Mesendoderm (in vitro differentiated cells): ENCODE measurements around the gene POLN.

Source experiments
- DNase-seq: peaks from one replicate; pipeline ENCODE4 v3.0.0; 2013
- H2AK5ac ChIP-seq: 2 replicates; pipeline ENCODE4 v1.6.1; 2013; ENCODE audit warnings: low read length, inconsistent platforms
- H2BK120ac ChIP-seq: 2 replicates; pipeline ENCODE4 v1.6.1; 2013; ENCODE audit warnings: low read depth, mild to moderate bottlenecking, low read length, moderate library complexity, mixed read lengths
- H2BK15ac ChIP-seq: replicated peaks from 2 replicates; pipeline ENCODE4 v1.6.1; 2013; ENCODE audit warnings: low read depth, mild to moderate bottlenecking, moderate library complexity
- H2BK5ac ChIP-seq: 2 replicates; pipeline ENCODE4 v1.6.1; 2013; ENCODE audit warnings: low read length, inconsistent platforms
- H3K18ac ChIP-seq: 2 replicates; pipeline ENCODE4 v1.6.1; 2013; ENCODE audit warnings: mild to moderate bottlenecking, low read length, mixed read lengths
- H3K23ac ChIP-seq: one replicate; pipeline ENCODE4 v1.6.1; 2013; ENCODE audit warnings: low read length
- H3K27ac ChIP-seq: 2 replicates; pipeline ENCODE4 v1.5.1; 2013; ENCODE audit warnings: low read depth, mild to moderate bottlenecking, inconsistent platforms, low read length, moderate library complexity
- H3K27me3 ChIP-seq: 2 replicates; pipeline ENCODE4 v1.6.1; 2013; ENCODE audit warnings: low read length, control low read depth, mild to moderate bottlenecking, inconsistent platforms; ENCODE audit not compliant: insufficient read depth, poor library complexity
- H3K36me3 ChIP-seq: 2 replicates; pipeline ENCODE4 v1.6.1; 2013; ENCODE audit warnings: low read length, inconsistent platforms; ENCODE audit not compliant: control insufficient read depth, insufficient read depth
- H3K4ac ChIP-seq: one replicate; pipeline ENCODE4 v1.6.1; 2013; ENCODE audit warnings: low read depth, mild to moderate bottlenecking, low read length, moderate library complexity
- H3K4me1 ChIP-seq: 2 replicates; pipeline ENCODE4 v1.6.1; 2013; ENCODE audit warnings: low read depth, low read length, inconsistent platforms; ENCODE audit not compliant: control insufficient read depth
- H3K4me2 ChIP-seq: 2 replicates; pipeline ENCODE4 v1.6.1; 2013; ENCODE audit warnings: low read length
- H3K4me3 ChIP-seq: 2 replicates; pipeline ENCODE4 v1.5.1; 2013; ENCODE audit warnings: mild to moderate bottlenecking, low read length
- H3K56ac ChIP-seq: one replicate; pipeline ENCODE4 v1.6.1; 2013; ENCODE audit warnings: low read length
- H3K79me1 ChIP-seq: 2 replicates; pipeline ENCODE4 v1.6.1; 2013; ENCODE audit warnings: low read length, inconsistent platforms
- H3K79me2 ChIP-seq: 2 replicates; pipeline ENCODE4 v1.6.1; 2013; ENCODE audit warnings: mild to moderate bottlenecking, low read length; ENCODE audit not compliant: control insufficient read depth, insufficient read depth
- H3K9ac ChIP-seq: 2 replicates; pipeline ENCODE4 v1.6.1; 2013; ENCODE audit warnings: low read length, inconsistent platforms
- H4K5ac ChIP-seq: one replicate; pipeline ENCODE4 v1.6.1; 2013; ENCODE audit warnings: low read length
- H4K8ac ChIP-seq: one replicate; pipeline ENCODE4 v1.6.1; 2013; ENCODE audit warnings: low read depth, mild to moderate bottlenecking, control low read depth, low read length, moderate library complexity
- WGBS: extraction: QIAGEN DNeasy Blood & Tissue Kit; methylation state at CpG from one replicate; pipeline ENCODE4 v1.1.7; 2013; ENCODE audit warnings: low lambda C conversion rate, missing lambda C conversion rate; ENCODE audit not compliant: insufficient coverage; ENCODE audit errors: extremely low coverage; 5-methylcytosine and 5-hydroxymethylcytosine counted together

The POLN gene

GRCh38 chr4:2243681-2244380 lies 1.9 kb upstream of the POLN start:
- H2BK15ac ChIP-seq: no peak overlapping the region
- H4K8ac ChIP-seq: no peak overlapping the region
- peaks cover 4% of the 10 kb centered on the region for H3K79me1 ChIP-seq
- no peak overlapping the region for H3K27ac ChIP-seq
- no CpG with 5 or more reads among the region's 5 CpGs for WGBS
- no peak overlapping the region for H4K5ac ChIP-seq
- peaks cover 2% of the 10 kb centered on the region for H3K4me1 ChIP-seq
- no peak overlapping the region for H3K9ac ChIP-seq
- H3K56ac ChIP-seq: no peak overlapping the region
- H3K36me3 ChIP-seq: no peaks in the 10 kb centered on the region
- DNase-seq: peak; percentile 44
- no peak overlapping the region for H3K4me3 ChIP-seq
- H3K23ac ChIP-seq: no peak overlapping the region
- peaks cover 20% of the 10 kb centered on the region for H3K79me2 ChIP-seq
- no peak overlapping the region for H3K4ac ChIP-seq
- H2AK5ac ChIP-seq: no peak overlapping the region
- no peak overlapping the region for H3K4me2 ChIP-seq
- H3K18ac ChIP-seq: no peak overlapping the region
- H2BK120ac ChIP-seq: no peak overlapping the region
- H3K27me3 ChIP-seq: no peaks in the 10 kb centered on the region
- no peak overlapping the region for H2BK5ac ChIP-seq

- no peaks in the 10 kb centered on the region for H3K36me3 ChIP-seq
Observed at GRCh38 chr4:2241003-2241402, 918 bp downstream of the POLN start.

GRCh38 chr4:2236944-2237666 lies 4.8 kb downstream of the POLN start:
- Histone ChIP-seq H3K56ac (no peak overlapping the region), H3K4me1 (peaks cover 2% of the 10 kb centered on the region), H3K4me2 (no peak overlapping the region), H3K27me3 (no peaks in the 10 kb centered on the region), H2BK120ac (no peak overlapping the region), H3K79me2 (peaks cover 24% of the 10 kb centered on the region), H4K8ac (no peak overlapping the region), H2BK15ac (no peak overlapping the region), H3K4me3 (no peak overlapping the region), H3K4ac (no peak overlapping the region), H2BK5ac (no peak overlapping the region), H2AK5ac (no peak overlapping the region), H3K36me3 (peaks cover 2% of the 10 kb centered on the region), H3K79me1 (peaks cover 13% of the 10 kb centered on the region), H3K9ac (no peak overlapping the region), H3K18ac (no peak overlapping the region), H4K5ac (no peak overlapping the region), H3K23ac (no peak overlapping the region), H3K27ac (no peak overlapping the region)
- WGBS: no CpG with 5 or more reads among the region's 3 CpGs
- no peak for DNase-seq

More at GRCh38 chr4:2241003-2241402, 918 bp downstream of the POLN start:
- Histone ChIP-seq H3K4me3 (peak overlapping the region; percentile 56), H3K4me2 (peak overlapping the region; percentile 78), H3K79me2 (peaks cover 24% of the 10 kb centered on the region), H3K56ac (peak overlapping the region; percentile 86), H3K23ac (no peak overlapping the region), H3K4me1 (peaks cover 2% of the 10 kb centered on the region), H3K27ac (no peak overlapping the region), H3K9ac (peak overlapping the region; percentile 70), H3K18ac (no peak overlapping the region), H2BK5ac (no peak overlapping the region), H2AK5ac (no peak overlapping the region), H2BK15ac (no peak overlapping the region), H4K5ac (no peak overlapping the region), H3K79me1 (peaks cover 10% of the 10 kb centered on the region), H3K27me3 (no peaks in the 10 kb centered on the region), H3K4ac (no peak overlapping the region), H4K8ac (no peak overlapping the region), H2BK120ac (no peak overlapping the region)
- WGBS: no CpG with 5 or more reads among the region's 7 CpGs
- no peak for DNase-seq

GRCh38 chr4:2231082-2231481 lies 10.8 kb downstream of the POLN start:
- H2BK120ac ChIP-seq: no peak overlapping the region

GRCh38 chr4:2226261-2226660 lies 15.7 kb downstream of the POLN start:
- H2BK120ac ChIP-seq: no peak overlapping the region
- H3K36me3 ChIP-seq: no peaks in the 10 kb centered on the region
- no peak overlapping the region for H3K4ac ChIP-seq
- H3K27ac ChIP-seq: no peak overlapping the region
- no peak overlapping the region for H2BK15ac ChIP-seq
- no peak overlapping the region for H3K18ac ChIP-seq
- DNase-seq: no peak
- H3K27me3 ChIP-seq: no peaks in the 10 kb centered on the region
- peaks cover 14% of the 10 kb centered on the region for H3K4me1 ChIP-seq
- no peak overlapping the region for H4K5ac ChIP-seq
- no CpG with 5 or more reads among the region's 2 CpGs for WGBS
- H3K4me2 ChIP-seq: no peak overlapping the region
- no peak overlapping the region for H3K9ac ChIP-seq
- no peak overlapping the region for H4K8ac ChIP-seq
- H2AK5ac ChIP-seq: no peak overlapping the region
- H3K79me1 ChIP-seq: no peaks in the 10 kb centered on the region
- no peak overlapping the region for H3K56ac ChIP-seq
- no peaks in the 10 kb centered on the region for H3K79me2 ChIP-seq
- no peak overlapping the region for H3K4me3 ChIP-seq
- H2BK5ac ChIP-seq: no peak overlapping the region
- no peak overlapping the region for H3K23ac ChIP-seq

More at GRCh38 chr4:2231082-2231481, 10.8 kb downstream of the POLN start:
- Histone ChIP-seq H3K36me3 (peaks cover 2% of the 10 kb centered on the region), H4K8ac (no peak overlapping the region), H3K9ac (no peak overlapping the region), H3K4me3 (no peak overlapping the region), H3K4me2 (no peak overlapping the region), H3K79me2 (no peaks in the 10 kb centered on the region), H3K56ac (no peak overlapping the region), H3K23ac (no peak overlapping the region), H3K79me1 (peaks cover 3% of the 10 kb centered on the region), H4K5ac (no peak overlapping the region), H3K27ac (no peak overlapping the region), H2BK5ac (no peak overlapping the region), H3K4me1 (no peaks in the 10 kb centered on the region), H3K4ac (no peak overlapping the region), H2AK5ac (no peak overlapping the region), H2BK15ac (no peak overlapping the region), H3K27me3 (no peaks in the 10 kb centered on the region), H3K18ac (no peak overlapping the region)
- no CpG with 5 or more reads among the region's 6 CpGs for WGBS
- no peak for DNase-seq
